ENCODE results near the gene EPHA6. TPM values are rescaled to one million over a fixed set of nuclear protein-coding genes. Genes with fewer than 3 reads are reported as not detected.

EPHA6 gene
- total and polyA plus RNA-seq, 9 of the 15 experiments (the other 6 are each of a cell fraction or from before 2014, with no cell fraction given): not detected

DNA sequence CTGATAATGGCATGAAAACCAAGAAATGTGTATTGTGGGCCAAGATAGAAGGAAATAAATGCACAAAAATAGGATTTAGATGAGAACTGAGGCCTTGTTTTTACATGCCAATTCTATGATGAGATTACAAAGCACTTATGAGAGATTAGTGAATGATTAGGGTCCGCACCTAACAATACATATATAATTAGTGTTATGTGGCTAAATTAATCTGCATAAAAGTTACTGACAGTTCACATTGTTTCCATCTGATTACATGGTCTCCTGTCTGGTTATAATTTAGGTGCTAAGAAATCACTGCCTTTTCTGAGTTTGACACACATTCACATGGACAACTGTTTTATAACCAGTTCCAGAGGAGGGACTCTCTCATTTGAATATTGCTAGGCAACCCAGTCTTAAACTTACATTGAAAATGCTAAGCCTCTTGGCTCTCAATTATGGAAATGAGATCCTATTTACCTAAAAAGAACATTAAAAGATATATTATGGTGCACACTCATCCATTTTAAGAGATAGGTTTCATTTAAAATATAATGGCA, 833.1 kb downstream of the EPHA6 start:
- TF ChIP-seq ZNF696 (CRISPR knock-in tag; conservative IDR thresholded peaks at IDR 0.05): no peak
- TF ChIP-seq PML (IDR thresholded peaks at IDR 0.05; ENCODE audit: low read length): no peak
- TF ChIP-seq, protein P1, sequence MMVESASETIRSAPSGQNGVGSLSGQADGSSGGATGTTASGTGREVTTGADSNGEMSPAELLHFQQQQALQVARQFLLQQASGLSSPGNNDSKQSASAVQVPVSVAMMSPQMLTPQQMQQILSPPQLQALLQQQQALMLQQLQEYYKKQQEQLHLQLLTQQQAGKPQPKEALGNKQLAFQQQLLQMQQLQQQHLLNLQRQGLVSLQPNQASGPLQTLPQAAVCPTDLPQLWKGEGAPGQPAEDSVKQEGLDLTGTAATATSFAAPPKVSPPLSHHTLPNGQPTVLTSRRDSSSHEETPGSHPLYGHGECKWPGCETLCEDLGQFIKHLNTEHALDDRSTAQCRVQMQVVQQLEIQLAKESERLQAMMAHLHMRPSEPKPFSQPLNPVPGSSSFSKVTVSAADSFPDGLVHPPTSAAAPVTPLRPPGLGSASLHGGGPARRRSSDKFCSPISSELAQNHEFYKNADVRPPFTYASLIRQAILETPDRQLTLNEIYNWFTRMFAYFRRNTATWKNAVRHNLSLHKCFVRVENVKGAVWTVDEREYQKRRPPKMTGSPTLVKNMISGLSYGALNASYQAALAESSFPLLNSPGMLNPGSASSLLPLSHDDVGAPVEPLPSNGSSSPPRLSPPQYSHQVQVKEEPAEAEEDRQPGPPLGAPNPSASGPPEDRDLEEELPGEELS (CRISPR knock-in tag; IDR thresholded peaks at IDR 0.05; ENCODE audit: borderline replicate concordance): no peak
- TF ChIP-seq LCOR (CRISPR knock-in tag; IDR thresholded peaks at IDR 0.05): no peak
- no peak for TF ChIP-seq TSC22D4 (tag; IDR thresholded peaks at IDR 0.05)
- no peak for TF ChIP-seq ZNF445 (CRISPR knock-in tag; IDR thresholded peaks at IDR 0.05; ENCODE audit: low read depth)
- no peak overlapping the region for H3K4me3 ChIP-seq
- intact Hi-C loops (cut with micrococcal nuclease) (no loop called here), in situ Hi-C loops (cut with MboI) (no loop called here)
- no peak overlapping the region for H3K9ac ChIP-seq (ENCODE audit: insufficient read depth in 1 of 2, low read depth in 2 of 2, low read length in 2 of 2)
- ATAC-seq: no peak
- 0% methylated on average over 1 of the region's 1 CpG for WGBS (ENCODE audit: insufficient coverage, low coverage, missing lambda C conversion rate)
- no peak overlapping the region for H2AFZ ChIP-seq (ENCODE audit: low read depth, low read length)
- H3K79me2 ChIP-seq (ENCODE audit: control insufficient read depth, insufficient read depth, low read length): no peaks in the 10 kb centered on the region
- H3K27me3 ChIP-seq (ENCODE audit: control insufficient read depth in 2 of 2, insufficient read depth in 2 of 2, low read length in 2 of 2): no peaks in the 10 kb centered on the region
- FAIRE-seq: no peak
- POLR2A ChIA-PET: no interaction called here
- no peaks in the 10 kb centered on the region for H3K36me3 ChIP-seq (ENCODE audit: control insufficient read depth, insufficient read depth, low read length)
- no peak for DNase-seq (ENCODE audit: extremely low read depth in 1 of 4, low spot score in 3 of 4)
- no peak overlapping the region for H3K27ac ChIP-seq (ENCODE audit: extremely low read depth, low read depth, low read length)
- H3K4me2 ChIP-seq (ENCODE audit: insufficient read depth, low read length): no peak overlapping the region
- H3K4me1 ChIP-seq (replicated peaks in 1 of 2; ENCODE audit: control insufficient read depth in 2 of 2, insufficient read depth in 2 of 2, low read length in 2 of 2): no peaks in the 10 kb centered on the region
- H3K9me3 ChIP-seq (replicated peaks; ENCODE audit: control insufficient read depth, insufficient read depth, low read depth, low read length): no peaks in the 10 kb centered on the region
- CTCF ChIA-PET (ENCODE audit: low intra/inter-chr PET ratio): no interaction called here
- no TSS peak for BruUV-seq (replicated peaks)
- no peaks in the 10 kb centered on the region for H3K9me1 ChIP-seq (ENCODE audit: control insufficient read depth, insufficient read depth, low read length)
- no peaks in the 10 kb centered on the region for H4K20me1 ChIP-seq (replicated peaks; ENCODE audit: control insufficient read depth, insufficient read depth, low read length)

Data from K562 (cell line).